ENCODE data around the gene CERK.

CERK gene

DNA sequence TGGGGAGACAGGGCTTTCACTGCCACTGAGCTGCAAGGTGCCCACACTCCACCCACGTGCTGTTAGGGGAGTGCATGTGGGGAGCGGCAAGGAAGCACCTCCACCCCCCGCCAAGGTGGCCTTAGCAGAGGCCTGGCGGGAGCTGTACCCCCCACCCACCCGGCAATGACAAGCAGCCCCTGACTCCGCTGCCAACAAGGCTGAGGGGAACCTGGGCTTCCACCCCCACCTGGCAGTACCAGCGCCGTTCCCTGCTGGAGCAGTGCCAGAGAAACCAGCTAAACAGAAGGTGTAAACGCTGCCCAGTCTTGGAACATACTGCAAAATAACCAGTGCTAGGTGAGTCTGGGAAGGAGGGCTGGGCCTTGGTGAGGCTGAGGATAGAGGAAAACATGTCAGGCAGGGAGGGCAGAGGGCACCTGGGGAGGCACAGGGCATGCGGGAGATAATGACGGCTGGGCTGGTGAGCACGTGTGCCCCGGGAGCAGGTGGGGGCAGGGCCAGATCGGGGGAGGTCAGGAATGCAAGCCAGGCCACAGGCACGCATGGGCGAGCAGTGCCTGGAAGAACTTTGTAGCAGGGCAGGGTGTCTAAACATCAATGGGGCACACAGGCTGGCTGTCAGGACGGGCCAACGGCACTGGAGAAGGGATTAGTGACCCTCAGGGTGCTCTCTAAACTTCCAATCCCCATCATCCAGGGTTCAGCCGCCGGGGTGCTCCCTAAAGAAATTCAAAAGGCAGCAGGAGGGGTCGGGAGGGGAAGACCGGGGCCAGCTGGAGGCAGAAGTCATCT is 6.6 kb downstream of the CERK start:
- no peak for DNase-seq

DNA sequence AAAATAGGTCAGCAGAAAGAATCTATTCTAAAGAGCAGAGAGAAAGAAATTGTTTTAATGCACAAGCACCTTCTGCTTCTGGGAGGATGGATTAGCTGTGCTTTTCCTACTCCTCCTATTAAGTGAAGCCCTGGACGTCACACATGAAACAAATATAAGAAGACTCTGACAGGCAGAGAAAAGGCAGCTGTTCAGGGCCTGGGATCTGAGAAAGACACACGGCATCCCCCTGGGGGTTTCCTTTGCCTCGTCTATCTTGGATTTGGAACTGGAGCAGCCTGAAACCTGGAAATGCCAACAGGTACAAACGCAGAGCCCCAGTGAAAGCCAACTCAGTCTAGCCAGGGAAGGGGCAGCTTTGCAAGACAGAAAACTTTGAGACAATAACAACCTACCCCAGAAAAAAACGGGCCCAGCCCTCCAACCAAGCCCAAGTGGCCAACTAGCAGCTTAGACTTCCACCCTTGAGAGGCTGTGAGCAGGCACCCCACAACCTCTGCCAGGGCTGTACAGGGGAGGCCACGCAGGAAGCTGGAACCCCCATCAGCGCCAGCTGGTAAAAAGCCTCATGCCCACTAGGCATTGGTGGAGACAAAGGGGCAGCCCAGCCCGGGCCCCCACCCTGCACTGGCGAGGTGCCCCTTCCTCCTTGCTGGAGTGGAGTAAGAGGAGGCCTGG is 7.3 kb downstream of the CERK start:
- DNase-seq = no peak

DNA sequence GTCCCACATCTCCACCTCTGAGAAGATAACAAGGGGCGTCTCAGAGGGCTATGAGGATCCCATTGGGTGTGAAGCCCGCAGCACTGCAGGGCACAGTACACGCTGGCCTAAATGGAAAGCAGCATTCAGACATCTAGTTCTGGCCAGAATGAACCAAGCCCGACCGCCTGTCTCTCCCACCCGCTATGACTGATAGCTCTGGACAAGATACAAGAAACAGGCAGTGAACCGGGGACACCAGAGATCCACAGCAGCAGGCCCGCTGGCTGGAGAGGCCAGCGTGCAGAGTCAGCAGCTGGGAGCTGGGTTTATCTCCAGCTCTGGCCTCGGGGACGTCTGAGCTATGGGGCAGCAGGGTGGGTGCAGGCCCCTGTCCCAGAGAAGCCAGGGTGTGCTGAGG is 9.6 kb downstream of the CERK start:
- DNase-seq = no peak

DNA sequence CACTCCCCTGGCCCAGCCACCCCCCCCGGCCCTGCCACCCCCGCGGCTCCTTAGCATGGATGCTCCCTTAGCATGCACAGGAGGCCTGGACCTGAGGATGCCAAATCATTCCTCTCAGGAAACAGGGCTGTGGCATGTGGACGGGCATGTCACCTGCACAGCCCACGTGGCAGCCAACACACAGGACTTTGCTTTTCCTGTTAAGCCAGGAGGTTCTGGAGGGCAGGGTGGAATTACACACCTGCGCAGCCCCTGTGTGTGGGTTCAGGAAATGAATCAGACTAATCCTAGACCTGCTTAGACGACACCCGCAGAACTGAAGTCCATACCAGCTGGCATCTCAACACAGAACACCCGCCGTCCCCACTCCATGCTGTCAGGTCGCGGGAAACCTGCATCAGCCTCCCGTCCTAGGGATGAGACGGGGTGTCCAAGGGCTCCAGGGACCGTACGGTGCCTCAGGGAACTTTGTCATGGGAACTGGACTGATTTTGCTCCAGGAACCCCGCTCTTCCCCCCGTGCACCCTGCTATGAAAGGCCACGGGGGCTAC is 10.2 kb downstream of the CERK start:
- DNase-seq = no peak

DNA sequence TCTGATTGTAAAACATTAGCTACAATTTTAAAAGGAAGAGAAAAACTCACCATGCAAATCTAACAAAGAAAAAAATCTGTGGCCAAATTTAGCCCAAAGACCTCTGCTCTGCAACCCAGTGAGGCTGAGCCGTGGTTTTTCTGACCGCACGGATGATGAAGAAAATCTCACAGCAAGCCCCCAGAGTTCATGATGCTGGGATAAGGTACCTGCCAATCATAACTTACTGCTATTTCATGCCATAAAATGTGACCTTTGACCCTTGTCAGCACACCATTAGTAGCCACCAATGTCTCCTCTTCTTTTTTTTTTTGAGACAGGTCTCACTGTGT is 11.1 kb downstream of the CERK start:
- DNase-seq = no peak

DNA sequence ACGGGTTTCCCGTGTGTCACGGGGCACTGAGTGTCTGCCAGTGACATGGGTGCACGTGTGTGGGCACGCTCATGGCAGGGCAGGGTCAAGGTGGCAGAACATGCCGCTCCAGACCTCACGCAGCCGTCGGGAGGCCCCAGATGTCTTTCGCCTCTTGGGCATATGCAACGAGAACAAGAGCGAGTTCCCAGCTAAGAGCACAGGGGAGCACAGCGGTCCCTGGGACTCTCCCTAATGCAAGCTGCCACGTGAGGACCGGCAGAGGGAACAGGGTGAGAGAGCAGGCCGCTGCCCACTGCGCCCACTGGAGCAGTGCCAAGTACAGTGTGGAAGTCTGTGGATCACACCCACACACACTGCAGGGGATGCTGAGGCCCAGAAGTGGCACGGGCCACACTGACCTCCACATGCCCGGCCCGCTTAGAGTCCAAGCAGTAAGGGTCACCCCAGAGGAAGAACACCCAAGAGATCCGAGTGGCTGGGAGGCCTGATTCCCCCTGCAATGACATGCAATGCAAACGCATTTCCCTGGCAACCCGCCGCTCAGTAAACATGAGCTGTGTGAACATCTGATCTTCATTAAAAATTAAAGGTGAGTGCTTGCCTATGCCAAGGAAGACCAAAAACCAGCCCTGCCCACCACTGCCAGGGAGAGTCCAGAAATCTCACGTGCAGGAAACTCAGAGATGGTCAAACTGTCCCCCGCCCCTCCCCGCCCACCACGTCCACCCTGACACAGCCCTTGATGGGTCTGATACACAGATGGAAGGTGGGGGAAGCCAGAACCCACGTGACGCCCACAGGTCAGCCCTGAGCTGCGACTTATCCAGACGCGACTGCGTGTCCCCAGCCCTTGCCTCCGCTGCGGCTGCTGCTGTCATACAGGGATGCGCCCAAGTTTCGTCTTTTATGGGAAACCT is 11.7 kb downstream of the CERK start:
- DNase-seq = no peak

DNA sequence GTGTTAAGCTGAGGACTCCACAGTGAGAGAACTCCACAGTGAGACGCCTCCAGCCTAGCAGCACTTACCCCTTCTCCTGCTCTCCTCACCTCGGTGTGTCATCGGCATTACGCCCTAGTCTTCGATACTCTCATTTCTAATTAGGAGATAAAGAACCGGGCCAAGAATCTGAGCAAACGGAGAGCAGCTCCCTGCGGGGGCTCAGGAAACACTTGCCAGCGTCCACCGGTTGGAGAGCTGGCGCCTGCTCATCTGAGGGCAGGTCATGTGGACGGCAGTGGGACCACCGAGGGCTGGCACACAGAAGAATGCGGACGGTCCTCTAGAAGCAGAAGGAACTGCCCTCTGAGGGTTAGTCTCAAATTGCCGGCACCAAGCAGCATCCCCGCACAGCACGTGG is 13.0 kb downstream of the CERK start:
- DNase-seq = no peak

DNA sequence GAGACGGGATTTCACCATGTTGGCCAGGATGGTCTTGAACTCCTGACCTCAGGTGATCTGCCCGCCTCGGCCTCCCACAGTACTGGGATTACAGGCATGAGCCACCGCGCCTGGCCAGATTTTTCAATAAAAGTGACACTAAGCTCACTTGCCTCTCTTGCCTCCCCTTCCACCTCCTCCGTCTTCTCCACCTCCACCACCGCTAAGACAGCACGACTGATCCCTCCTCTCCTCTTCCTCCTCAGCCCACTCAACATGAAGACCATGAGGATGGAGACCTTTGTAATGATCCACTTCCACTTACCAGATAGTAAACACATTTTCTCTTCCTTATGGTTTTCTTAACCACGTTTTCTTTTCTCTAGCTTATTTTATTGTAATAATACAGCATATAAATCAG is 14.2 kb downstream of the CERK start:
- DNase-seq = no peak

DNA sequence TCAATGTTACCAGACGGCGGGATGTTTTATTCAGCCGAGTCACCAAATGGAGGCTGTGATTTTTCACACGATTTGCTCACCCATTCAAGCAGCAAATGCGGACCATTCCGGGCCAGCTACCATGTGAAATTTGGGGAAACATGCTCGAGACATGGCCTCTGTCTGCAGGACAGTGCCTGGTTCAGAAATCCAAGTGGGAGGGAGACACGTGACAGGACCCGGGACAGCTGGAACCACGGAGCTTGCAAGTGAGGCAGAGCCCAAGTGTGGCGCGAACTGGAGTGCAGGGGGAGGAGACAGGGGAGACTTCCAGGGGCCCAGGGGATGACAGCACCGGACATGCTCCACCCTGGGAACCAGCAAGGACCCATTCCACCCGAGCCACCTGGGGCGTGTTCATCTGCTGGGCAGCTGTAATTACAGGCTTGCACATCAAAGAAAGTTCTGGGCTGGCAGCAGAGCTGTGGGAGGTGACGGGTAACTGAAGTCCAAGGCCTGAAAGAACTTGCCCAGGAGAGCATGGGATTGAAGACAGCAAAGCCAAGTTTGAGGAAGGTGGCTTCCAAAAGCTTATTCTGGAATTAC is 16.5 kb downstream of the CERK start:
- DNase-seq = no peak

DNA sequence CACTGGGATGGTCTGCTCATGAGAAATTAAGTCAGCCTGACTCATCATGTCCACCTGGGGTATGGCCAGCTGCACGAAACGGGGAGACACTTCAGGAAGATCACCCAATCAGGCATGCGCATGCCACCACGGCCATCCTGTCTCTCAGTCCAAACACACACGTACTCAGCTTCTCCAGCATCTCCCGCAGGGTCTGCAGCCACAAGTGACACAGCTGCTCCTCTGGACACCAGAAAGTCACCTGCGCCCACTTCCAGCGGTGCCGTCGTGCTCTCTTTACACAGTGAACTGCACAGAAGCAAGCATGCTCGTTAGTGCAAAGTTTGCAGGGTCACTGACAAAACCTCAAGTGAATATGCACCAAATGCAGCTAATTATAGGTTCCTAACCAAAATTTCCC is 18.1 kb downstream of the CERK start:
- DNase-seq = no peak

DNA sequence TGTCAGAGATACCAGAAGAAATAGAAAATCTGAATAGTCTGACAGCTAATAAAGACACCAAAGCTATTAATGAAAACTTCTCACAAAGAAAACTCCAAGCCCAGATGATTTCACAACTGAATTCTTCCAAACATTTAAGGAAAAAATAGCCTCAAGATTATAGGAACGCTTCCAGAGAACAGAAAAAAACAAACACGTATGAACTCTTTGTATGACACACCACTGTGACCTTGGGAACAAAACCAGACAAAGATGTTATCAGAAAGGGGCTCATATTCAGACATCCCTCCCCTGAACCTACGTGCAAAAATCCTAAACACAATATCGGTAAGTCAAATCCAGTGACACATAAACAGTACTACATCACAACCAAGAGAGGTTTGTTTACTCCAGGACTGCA is 23.5 kb downstream of the CERK start:
- DNase-seq = no peak

DNA sequence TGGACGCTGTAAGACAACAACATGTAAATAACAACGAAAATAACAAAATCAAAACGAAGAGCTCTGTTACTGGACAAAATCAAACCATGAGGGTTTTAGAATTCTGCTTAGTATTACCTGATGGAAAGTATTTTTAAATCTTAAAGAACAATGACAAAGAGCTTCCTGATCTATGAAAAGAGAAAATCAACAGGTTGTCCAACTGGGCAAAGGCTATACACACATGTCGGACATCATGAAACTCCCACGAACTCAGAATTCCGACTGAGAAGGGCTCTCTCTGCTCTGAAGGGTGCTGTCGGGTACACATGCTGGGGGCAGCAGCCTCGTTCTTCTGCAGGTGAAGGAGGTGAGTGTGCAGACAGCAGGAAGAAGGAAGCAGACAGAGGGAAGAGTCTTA is 25.8 kb downstream of the CERK start:
- DNase-seq = no peak

DNA sequence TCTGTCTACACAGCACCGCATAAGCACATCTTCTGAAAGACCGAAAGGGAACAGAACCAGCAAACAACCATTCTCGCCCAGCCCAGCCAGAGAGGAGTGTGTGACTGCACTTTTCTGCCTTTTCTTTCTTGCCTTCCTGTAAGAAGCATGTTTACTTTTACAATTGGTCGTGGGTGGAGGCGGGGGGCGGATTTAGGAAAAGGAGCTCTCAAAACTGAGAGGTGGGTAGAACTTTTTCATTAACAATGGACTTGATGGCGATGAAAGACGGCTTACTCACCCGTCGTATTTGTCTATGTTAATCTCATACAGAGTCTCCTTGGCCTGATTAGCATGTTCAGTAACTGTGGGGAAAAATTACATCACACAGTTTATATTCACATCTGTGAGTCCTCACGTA is 27.2 kb downstream of the CERK start:
- no peak for DNase-seq

DNA sequence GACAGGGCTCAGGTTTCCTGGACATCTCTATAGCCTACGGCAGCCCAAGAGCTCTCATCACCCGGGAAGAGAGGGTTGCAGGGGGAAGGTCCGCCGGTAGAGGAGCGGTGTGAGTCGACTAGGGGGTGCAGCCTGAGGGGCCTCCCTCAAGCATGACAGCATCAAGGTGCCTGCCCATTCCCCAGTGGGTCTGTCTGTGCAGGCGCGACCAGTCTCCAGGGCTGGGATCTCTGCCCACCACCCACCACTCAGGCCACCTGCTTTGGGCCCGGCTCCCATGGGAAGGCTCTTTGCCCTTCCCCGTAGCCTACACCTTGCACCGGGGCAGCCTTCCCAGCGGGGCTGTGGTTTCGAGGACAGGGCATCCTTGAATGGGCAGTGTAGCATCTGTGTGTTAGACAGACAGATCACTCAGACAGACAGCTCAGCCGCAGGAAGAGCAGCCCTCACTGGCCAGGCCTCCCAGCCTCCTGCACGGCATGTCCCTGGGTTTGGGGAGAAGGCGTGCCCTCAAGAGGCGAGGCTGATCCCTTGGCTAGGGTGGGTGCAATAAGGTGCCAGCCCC is 29.2 kb downstream of the CERK start:
- no peak for DNase-seq

DNA sequence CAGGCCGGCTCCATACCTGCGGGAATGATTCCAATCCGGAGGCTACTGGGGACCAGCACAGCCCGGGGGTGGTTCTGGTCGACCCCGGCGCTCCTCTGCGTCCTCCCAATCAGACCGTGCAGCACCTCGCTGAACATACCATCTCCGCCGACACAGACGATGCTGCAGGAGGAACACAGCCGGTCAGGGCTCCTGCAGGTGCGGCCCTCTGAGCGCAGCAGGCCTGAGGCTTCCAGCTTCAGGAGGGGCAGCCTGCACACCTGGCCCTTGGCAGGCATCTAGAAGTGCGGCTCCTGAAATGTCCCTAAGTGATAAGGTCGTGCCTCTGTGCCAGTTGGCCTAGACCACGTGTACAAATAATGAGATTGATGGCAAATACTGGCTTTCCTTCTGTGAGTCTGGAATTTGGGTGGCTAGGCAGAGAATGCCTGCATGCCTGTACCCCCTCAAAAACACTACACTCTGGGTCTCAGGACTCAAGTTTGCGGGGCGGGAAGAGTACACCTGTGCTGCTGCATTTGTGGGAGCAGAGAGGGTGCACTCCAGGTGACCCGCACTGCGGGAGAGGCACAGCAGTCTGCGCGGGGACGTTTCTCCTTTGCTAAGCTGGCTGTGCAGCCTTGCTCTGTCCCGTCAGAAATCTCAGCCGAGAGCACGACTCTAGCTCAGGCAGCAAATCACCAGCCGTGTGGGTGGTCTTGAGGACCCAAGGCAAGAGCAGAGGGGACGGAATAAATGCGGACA is 30.1 kb downstream of the CERK start:
- DNase-seq = no peak

DNA sequence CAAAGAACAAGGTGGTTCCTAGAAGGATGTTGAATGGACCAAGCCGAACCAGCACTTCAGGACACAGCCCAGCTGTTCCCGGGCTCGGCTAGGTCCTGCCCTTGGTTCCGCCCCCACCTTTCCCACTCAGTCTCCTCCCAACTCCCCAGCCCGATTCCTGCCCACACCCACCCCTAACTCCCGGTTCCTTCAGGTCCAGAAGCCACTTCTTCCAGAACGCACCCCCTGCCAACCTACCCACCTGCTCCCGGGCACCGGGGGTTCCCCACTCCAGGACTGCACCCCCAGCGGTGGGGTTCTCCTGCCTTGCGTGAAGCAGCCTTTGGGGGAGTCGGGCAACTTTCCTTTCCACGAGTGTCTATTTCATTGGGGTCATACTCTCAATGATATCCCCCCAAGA is 30.7 kb downstream of the CERK start:
- no peak for DNase-seq

DNA sequence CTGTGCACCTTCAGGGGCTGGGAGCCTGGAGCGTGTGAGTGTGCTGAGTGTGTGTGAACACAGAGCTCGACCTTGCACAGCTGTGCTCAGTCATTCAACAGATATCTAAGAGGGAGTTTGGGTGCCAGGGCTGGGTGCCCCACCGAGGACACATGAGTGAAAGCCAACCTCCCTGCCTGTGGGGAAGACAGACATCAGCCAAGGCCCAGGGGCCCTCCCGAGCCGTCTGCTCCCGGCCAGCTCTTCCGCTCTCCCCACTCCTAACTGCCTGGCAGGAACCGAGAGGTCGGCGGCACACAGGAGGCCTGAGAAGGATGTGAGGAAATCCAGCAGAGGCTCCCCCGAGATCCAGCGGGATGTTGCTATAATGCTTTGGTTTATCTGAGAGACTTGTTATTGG is 32.0 kb downstream of the CERK start:
- DNase-seq = no peak

DNA sequence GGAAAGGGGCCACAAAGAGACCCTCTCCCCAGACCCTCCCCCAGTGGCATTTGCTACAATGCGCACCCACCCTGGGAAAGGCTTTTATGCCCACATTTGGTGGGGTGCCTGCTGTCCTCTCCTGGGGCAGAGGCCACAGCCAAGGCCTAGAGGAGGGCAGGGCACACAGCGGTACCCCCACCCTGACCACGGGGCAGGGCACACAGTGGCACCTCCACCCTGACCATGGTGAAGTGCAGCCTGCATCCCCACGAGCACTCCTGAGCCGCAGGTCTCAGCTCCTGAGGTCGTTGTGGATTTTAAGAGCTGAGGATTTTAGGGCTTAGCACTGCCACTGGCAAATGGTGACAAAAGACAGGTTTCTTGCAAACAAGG is 34.1 kb downstream of the CERK start:
- no peak for DNase-seq

DNA sequence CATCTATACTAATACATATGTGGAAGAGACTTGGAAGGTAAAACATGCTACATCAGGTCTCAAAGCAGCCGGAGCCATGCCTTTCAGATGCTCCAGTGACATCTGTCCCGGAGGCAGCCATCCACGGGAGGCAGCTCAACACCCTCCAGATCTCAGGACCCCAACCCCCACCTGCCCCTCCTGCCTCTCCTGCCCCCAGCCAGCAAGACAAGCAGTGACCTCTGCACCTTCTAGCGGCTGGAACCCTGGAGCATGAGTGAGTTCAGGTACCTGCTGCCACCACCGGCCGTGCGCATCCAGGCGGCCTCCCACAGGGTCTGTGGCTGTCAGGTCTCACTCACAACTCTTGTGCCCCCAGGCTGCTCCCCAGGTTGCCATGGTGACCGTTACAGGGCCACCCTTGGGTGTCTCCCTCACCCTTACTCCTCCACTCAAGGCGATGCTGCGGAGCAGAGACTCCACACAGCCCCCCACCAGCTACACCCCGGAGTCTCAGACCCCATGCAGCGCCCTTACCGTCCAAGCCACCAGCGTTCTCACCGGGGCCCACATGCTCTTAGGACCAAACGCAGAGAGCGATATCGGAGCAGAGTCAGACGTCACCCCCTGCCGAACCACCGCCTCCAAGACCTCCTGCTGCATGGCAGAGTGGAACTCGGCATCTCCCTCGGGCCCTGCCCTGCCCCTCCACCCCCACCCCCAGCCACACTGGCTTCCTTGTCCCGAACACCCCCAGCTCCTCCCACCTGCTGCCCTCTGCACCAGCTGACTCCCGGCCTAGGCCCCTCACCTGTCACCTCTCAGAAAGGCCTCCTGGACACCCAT is 34.7 kb downstream of the CERK start:
- DNase-seq = no peak

DNA sequence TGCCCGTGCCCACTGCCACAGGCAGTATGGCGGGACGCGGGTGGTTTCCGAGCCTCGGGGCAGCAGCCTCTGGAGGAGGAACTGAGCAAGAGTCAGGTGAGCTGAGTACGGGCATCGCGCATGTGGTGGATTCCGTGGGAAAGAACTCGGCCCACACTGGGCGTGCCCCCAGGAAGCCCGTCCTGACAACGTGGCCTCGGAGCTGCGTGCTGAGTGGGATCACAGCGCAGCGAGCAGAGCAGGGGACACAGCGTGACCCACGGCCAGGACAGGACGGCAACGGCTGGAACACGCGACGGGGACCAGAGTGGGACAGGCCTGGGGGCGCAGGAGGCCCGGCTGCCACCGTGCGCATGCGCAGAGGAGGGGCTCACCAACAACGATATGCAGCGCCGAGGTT is 36.8 kb downstream of the CERK start:
- DNase-seq = no peak

DNA sequence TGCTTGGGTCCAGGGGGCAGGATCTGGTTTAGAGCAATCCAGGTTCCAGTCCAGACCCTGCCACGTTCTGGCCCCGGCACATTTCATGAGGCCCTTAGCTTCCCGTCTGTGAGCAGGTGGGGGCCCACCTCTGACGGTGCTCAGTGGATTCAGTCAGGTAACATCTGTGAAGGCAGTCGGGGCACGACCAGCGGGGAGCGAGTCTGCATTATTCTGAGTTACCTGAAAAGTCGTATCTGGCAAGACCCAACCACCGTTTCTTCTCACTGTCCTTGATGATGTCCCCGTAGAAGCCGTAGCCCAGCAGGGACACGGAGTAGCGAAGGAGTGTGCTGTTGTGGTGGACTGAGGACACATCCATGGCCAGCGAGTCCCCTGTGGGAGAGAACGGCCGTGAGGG is 39.0 kb downstream of the CERK start:
- DNase-seq = no peak
